GM19043 (cell line): ENCODE measurements around the gene NADSYN1.

Experiments
- ATAC-seq: cut with Tn5 transposase; IDR thresholded peaks from one replicate; pipeline ENCODE4 v1.9.1; 2021; ENCODE audit warnings: low read depth; ENCODE audit not compliant: unreplicated experiment

Gene NADSYN1

DNA sequence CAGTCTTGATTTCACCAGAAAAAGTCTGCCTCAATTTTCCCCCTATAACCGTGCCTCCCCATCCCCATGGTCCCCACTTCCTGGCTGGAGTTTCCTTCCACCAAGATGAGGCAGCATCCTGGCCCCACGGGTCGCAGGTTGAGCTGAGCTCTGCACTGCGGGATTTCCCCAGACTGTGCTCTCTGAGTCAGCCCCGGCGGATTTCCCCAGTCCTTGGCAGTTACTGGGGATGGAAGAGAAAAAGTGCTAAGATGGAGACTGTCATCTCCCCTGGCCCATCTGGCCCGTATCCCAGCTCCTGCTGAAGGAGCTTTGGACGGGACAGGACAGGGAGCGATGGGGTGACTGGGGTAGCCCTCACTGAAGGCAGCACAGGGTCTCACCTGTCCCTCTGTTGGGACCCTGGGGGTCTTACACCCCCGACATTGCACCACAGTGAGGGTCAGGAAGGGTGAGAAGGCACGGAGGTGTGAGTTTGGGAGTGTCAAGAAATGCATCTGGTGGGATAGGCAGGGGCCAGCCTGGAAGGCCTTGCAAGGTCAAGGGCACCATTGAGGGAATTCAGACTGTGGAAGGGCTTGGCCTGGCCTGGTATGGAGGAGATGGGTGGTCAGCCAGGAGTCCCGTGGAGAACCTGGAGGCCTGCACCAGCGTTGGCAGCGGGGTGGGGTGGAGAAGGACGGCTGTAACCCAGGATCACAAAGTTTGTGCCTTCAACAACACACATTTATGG, 36.5 kb downstream of the NADSYN1 start:
- no peak for ATAC-seq

DNA sequence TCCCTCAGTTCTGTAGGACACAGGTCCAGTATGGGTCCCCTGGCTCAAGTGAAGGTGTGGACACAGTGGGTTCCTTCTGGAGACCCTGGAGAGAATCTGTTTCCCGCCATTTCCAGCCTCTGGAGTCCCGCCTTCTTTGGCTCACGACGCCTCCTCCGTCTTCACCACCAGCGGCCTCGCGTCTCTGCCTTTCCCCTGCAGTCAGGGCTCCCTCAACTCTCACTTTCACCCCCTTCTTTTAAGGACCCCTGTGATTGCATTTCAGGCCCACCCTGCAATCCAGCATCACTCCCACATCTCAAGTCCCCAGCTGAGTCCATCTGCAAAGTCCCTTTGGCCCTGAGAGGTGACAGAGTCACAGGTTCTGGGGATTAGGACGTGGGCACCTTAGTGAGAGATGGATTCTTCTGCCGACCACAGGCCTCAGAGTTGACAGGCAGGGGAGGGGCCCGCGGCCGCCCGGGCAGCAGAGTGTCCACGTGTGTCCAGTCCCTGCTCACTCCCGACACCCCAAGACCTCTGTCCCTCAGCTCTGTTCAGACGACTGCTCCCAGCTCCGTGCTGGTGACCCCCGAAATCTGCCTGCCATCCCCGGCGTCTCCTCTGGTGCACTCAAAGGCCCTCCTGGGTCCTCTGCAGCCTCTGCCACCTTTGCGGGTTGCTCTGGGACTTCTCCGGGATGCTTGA, 37.2 kb downstream of the NADSYN1 start:
- no peak for ATAC-seq

- ATAC-seq: no peak
Measured at GRCh38 chr11:71490731-71491390, 37.9 kb downstream of the NADSYN1 start.

GRCh38 chr11:71491531-71491930, 38.5 kb downstream of the NADSYN1 start:
- no peak for ATAC-seq

GRCh38 chr11:71491940-71492339, 38.9 kb downstream of the NADSYN1 start:
- ATAC-seq: no peak

DNA sequence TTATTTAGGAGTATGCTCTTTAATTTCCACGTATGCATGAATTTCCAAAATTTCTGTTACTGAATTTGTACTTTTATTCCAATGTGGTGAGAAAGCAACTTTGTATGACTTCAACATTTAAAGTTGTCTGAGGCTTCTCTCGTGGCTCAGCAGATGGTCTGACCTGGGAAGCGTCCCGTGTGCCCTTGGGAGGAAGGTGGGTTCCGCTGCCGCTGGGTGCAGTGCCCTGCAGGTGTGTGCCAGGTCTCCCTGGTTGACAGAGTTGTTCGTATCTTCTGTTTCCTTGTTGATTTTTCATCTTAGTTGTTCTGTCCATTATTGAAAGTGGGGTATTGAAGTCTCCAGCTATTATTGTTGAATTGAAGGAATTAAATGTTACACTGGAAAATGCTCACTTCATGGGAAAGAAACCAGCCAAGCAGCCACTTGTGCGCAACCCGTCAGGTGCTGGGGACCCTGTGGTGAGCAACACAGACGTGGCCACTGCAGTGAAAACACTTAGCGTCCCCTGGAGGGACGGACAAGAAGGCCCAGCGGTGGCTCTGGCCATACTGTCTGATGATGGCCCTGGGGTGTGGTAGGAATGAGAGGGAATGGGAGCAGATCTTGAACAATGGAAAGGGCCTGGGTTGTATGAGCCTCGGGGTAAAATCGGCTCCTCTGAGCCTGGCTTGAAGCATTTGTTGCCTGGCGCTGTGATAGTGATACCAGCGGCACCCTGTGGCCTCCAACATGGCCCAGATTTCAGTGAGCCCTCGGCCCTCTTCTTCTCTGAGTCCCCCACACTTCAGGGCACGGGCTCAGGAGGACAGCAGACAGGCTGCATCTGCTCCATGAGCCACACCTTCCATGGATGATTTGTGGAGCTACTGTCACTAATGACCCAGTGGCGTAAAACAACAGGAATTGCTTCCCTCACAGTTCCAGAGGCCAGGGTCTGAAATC, 42.6 kb downstream of the NADSYN1 start:
- ATAC-seq: no peak

DNA sequence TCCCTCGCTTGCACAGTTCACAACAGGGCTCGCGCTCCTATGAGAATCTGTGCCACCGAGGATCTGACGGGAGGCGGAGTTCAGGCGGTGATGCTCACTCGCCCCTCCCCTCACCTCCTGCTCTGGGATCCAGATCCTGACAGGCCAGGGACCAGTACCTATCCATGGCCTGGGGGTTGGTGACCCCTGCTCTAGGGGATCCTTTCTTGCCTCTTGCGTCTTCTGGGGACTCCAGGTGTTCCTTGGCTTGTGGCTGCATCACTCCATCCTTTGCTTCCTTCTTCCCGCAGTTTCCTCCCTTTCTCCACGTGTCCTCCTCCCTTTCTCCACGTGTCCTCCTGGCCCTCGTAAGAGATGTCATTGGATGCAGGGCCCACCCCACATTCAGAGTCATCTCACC, 43.4 kb downstream of the NADSYN1 start:
- no peak for ATAC-seq

- ATAC-seq: no peak
Measured at GRCh38 chr11:71498091-71498490, 45.1 kb downstream of the NADSYN1 start.

DNA sequence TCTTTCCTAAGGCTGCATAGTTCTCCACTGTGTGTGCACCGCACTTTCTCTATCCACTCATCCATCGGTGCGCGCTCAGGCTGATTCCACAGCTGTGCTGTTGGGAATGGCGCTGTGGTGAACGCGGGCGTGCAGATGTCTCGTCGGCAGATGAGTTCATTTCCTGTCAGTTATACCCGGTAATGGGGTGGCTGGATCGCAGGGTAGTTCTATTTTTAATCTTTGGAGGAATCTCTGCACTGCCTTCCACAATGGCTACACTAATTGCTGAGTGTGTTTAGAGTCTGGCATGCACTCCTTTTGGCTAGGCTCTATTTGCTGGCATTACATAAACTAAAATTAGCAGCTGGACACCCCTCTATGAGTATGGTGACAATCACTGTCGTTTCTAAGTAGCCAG, 46.1 kb downstream of the NADSYN1 start:
- no peak for ATAC-seq

DNA sequence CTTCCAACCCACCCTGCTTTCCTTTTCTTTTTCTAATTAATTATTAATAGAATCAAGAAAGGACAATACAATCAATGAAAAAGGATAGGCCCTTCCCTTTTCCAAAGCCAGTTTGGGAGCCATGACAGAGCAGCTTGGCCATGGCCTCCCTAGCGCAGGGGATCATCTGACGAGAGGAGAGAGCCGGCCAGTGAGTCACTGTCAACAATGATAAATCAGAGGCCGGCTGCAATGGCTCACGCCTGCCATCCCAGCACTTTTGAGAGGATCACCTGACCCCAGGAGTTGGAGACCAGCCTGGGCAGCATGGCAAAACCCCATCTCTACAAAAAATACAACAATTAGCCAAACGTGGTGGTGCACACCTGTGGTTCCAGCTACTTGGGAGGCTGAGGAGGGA, 46.5 kb downstream of the NADSYN1 start:
- no peak for ATAC-seq

DNA sequence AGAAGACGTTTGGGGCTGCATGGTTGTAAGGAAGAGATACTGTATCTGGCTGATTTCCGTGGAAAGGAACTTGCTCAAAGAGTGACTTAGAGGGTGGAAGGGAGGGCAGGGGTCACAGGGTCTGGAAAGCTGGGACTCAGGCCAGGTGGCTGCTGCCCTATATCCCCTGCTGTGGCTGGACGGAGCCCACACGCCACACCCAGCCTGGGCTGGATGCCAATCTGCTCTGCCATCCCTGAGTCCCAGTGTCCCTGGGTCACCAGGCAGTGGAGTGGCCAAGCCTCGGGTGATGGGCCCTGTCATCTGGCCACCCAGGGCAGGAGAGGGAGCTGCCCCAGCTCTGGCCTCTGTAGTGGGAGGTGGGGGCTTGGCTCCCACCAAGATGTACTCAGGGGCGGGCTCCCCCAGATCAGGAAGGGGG, 47.6 kb downstream of the NADSYN1 start:
- ATAC-seq: no peak

DNA sequence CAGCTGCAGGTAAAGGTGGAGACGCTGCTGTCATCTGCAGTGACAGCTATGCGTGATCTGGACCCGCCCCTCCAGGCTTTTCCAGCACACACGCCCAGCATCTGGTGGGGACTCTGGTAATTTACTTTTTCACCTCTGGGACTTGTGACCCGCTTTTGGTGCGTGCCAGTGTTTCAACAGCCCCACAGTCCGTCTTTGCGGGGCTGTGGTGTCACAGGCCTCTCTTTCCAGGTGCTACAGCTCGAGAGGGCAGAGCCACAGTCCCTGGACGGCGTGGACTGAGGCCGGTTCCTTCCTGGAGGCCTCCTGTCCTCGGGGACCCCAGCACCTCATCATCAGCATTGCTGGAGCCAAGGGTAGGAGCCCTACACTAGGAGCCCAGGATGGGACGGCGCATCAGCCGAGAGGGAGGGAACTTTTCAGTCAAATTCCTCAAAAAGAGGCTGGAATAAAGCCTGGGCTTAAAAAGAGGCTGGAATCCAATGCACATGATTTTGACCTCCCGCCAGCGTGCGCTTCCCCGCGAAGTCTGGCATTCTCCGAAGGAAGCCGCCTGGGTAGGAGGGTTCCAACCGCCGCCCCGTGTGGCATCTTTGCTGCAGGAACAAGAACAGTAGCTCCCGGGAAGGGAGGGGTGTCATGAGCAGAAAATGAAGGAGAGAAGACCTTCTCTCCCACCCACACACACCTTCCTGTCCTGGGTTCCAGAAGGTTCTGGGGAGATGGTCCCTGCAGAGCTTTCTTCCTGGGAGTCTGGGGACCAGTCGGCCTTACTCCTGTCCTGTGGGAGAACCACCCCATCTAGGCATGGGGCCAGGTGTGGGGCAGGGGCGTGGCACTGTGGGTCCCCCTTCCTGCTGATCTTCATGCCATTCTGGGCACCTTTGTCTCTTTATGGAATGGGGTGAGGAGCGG, 48.3 kb downstream of the NADSYN1 start:
- no peak for ATAC-seq

DNA sequence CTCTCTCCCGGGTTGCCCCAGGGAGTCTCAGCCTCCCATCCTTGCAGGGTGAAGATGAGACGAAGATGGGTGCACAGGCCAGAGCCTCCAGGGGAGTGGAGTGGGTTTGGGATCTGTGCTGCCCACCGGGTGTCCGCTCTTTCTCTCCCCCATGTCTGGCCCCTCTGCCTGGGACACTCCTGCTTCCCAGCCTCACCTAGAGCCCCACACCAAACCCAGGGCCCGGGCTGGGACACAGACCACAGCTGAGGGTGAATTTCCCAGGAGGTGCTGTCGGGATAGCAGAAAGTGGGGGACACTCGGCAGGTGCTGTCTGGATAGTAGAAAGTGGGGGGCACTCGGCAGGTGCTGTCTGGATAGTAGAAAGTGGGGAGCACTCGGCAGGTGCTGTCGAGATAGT, 49.0 kb downstream of the NADSYN1 start:
- ATAC-seq: no peak

- no peak for ATAC-seq
Measured at GRCh38 chr11:71502871-71503435, 50.0 kb downstream of the NADSYN1 start.

GRCh38 chr11:71504531-71504930, 51.5 kb downstream of the NADSYN1 start:
- no peak for ATAC-seq

- ATAC-seq: no peak
Measured at GRCh38 chr11:71505001-71505400, 52.0 kb downstream of the NADSYN1 start.

GRCh38 chr11:71505781-71506180, 52.8 kb downstream of the NADSYN1 start:
- ATAC-seq: no peak

GRCh38 chr11:71507102-71507501, 54.1 kb downstream of the NADSYN1 start:
- ATAC-seq: no peak
